ENCODE results near the gene SSBP4. TPM values are rescaled to one million over a fixed set of nuclear protein-coding genes. Genes with fewer than 3 reads are reported as not detected.

Gene SSBP4
- total and polyA plus RNA-seq, 2 donors (not counting 3 experiments of a cell fraction or from before 2014, with no cell fraction given), result 89.6 to 151 TPM

DNA sequence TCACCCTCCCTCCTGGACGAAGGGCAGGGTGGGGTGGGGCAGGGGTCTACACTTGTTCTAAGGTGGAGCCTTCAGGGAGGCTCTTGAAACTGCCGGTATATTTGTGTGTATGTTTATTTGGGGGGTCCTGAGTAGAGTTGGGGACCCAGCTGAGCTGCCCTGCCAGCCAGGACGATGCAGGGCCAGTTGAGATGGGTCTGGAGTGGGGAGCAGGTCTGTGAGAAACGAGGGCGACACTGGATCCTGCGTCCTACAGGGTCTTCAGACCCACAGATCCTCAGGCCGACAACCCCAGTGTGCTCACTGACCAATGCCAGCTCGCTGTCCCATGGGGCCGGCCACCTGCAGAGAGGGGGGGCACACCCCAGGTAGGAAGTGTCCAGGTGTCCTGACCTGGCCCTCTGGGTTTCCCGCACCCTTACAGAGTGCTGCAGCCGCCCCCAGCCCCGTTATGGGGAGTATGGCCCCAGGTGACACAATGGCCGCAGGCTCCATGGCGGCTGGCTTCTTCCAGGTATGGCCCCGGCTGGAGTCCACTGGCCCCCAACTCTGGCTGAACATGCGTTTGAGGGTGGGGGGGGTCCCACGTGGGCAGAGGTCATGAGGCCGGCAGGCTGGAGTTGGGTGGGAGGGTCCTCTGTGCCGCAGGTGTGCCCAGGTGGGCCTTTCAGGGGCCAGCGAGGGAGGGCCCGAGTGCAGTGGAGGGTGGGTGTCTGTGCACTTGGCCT is 11.4 kb downstream of the SSBP4 start:
- H3K4me2 ChIP-seq (ENCODE audit: insufficient read depth, low read length), result no peak overlapping the region

More for the DNA sequence above, 11.4 kb downstream of the SSBP4 start:
- dilution Hi-C loops (cut with MboI; ENCODE audit: extremely low pct_ligation_motif_present, low sequenced_read_pairs) (no loop called here), intact Hi-C loops (cut with micrococcal nuclease) (no loop called here)
- BruUV-seq (replicated peaks), result no TSS peak
- CTCF ChIA-PET, result interaction anchor here (1.3 kb wide), 1 partner anchor 11 kb away, joined by 7 read pairs; the partner anchor contains the start of gene SSBP4
- H3K9ac ChIP-seq (replicated peaks; ENCODE audit: extremely low read depth, insufficient read depth, low read length), result no peak overlapping the region
- H3K79me2 ChIP-seq (ENCODE audit: control insufficient read depth, insufficient read depth, low read length), result peaks cover 16% of the 10 kb centered on the region
- H2AFZ ChIP-seq (ENCODE audit: low read depth, low read length), result no peak overlapping the region
- peaks cover 0 to 2% of the 10 kb centered on the region in 2 experiments for H3K36me3 ChIP-seq (ENCODE audit: control insufficient read depth in 2 of 2, extremely low read depth in 1 of 2, insufficient read depth in 2 of 2, low read length in 2 of 2)
- DNase-seq (ENCODE audit: low read depth, low spot score) (no peak), FAIRE-seq (no peak)
- peaks cover 13% of the 10 kb centered on the region for H3K4me1 ChIP-seq (ENCODE audit: control insufficient read depth, extremely low read depth, insufficient read depth, low read length)
- H3K27me3 ChIP-seq (ENCODE audit: control insufficient read depth in 2 of 2, insufficient read depth in 2 of 2, low read length in 2 of 2), result no peaks in the 10 kb centered on the region
- TF ChIP-seq, protein P1, sequence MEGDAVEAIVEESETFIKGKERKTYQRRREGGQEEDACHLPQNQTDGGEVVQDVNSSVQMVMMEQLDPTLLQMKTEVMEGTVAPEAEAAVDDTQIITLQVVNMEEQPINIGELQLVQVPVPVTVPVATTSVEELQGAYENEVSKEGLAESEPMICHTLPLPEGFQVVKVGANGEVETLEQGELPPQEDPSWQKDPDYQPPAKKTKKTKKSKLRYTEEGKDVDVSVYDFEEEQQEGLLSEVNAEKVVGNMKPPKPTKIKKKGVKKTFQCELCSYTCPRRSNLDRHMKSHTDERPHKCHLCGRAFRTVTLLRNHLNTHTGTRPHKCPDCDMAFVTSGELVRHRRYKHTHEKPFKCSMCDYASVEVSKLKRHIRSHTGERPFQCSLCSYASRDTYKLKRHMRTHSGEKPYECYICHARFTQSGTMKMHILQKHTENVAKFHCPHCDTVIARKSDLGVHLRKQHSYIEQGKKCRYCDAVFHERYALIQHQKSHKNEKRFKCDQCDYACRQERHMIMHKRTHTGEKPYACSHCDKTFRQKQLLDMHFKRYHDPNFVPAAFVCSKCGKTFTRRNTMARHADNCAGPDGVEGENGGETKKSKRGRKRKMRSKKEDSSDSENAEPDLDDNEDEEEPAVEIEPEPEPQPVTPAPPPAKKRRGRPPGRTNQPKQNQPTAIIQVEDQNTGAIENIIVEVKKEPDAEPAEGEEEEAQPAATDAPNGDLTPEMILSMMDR (IDR thresholded peaks at IDR 0.05; ENCODE audit: extremely low read depth in 1 of 2, insufficient read depth in 1 of 2, low read depth in 1 of 2, low read length in 2 of 2), result no peak
- POLR2A ChIA-PET, result no interaction called here
- no peaks in the 10 kb centered on the region for H4K20me1 ChIP-seq (replicated peaks; ENCODE audit: control insufficient read depth, extremely low read depth, insufficient read depth, low read length)
- no peaks in the 10 kb centered on the region for H3K9me3 ChIP-seq (replicated peaks; ENCODE audit: control insufficient read depth, insufficient read depth, low read length)
- no peak overlapping the region for H3K27ac ChIP-seq (ENCODE audit: insufficient read depth, low read depth, low read length)
- no peak overlapping the region for H3K4me3 ChIP-seq (replicated peaks in 1 of 3; ENCODE audit: insufficient read depth in 1 of 3, low read depth in 1 of 3, low read length in 3 of 3)
- H3K9me1 ChIP-seq (replicated peaks; ENCODE audit: control insufficient read depth, extremely low read depth, insufficient read depth, low read length), result no peaks in the 10 kb centered on the region
